Tibial nerve (tissue), 3 donors: ENCODE results near the gene ATG101.

Experiments used
- POLR2A ChIP-seq, 2 donors: fragments of 450-650 bp; IDR thresholded peaks; one replicate each; pipeline ENCODE4 v1.6.1; 2017; ENCODE audit warnings: antibody characterized with exemption in 2 of 2, mild to moderate bottlenecking in 2 of 2, moderate library complexity in 2 of 2
- TF ChIP-seq, protein P1 (sequence below), 5 experiments: fragments of 200-600 bp in 3 of 5; fragments of 450-650 bp in 2 of 5; sonication (generic) in 3 of 5; IDR thresholded peaks; one replicate each; pipeline ENCODE4 v1.5.1; 2016 to 2019; ENCODE audit warnings: antibody characterized with exemption in 5 of 5, mild to moderate bottlenecking in 3 of 5, moderate library complexity in 2 of 5

- TF ChIP-seq, protein P1, sequence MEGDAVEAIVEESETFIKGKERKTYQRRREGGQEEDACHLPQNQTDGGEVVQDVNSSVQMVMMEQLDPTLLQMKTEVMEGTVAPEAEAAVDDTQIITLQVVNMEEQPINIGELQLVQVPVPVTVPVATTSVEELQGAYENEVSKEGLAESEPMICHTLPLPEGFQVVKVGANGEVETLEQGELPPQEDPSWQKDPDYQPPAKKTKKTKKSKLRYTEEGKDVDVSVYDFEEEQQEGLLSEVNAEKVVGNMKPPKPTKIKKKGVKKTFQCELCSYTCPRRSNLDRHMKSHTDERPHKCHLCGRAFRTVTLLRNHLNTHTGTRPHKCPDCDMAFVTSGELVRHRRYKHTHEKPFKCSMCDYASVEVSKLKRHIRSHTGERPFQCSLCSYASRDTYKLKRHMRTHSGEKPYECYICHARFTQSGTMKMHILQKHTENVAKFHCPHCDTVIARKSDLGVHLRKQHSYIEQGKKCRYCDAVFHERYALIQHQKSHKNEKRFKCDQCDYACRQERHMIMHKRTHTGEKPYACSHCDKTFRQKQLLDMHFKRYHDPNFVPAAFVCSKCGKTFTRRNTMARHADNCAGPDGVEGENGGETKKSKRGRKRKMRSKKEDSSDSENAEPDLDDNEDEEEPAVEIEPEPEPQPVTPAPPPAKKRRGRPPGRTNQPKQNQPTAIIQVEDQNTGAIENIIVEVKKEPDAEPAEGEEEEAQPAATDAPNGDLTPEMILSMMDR (IDR thresholded peaks at IDR 0.05): no peak
- no peak for TF ChIP-seq POLR2A (IDR thresholded peaks at IDR 0.05)
Observed at GRCh38 chr12:52074971-52075724, 5.4 kb downstream of the ATG101 start.
